ENCODE results near the gene ADGRD2.

The ADGRD2 gene

GRCh38 chr9:124479947-124480620, 29.8 kb downstream of the ADGRD2 start:
- DNase-seq: no peak

DNA sequence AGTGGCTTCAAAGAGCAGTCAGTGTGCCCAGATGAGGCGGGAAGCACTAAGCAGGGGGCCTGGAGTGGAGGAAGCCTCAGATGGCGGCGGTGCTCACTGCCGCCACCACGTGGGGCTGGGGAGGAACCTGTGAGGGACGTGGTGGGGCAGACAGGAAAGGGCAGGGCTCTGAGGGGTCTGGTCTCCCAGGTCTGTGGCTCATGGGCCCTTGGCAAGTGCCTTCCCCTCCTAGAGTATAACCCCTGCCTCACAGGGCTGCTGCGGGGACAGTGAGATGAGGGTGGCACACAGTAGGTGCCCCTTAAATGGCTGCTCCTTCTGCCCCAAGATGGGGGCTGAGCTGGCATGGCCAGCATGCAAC, 30.4 kb downstream of the ADGRD2 start:
- no peak for DNase-seq

- DNase-seq: no peak
Observed at GRCh38 chr9:124481115-124481514, 30.9 kb downstream of the ADGRD2 start.

DNA sequence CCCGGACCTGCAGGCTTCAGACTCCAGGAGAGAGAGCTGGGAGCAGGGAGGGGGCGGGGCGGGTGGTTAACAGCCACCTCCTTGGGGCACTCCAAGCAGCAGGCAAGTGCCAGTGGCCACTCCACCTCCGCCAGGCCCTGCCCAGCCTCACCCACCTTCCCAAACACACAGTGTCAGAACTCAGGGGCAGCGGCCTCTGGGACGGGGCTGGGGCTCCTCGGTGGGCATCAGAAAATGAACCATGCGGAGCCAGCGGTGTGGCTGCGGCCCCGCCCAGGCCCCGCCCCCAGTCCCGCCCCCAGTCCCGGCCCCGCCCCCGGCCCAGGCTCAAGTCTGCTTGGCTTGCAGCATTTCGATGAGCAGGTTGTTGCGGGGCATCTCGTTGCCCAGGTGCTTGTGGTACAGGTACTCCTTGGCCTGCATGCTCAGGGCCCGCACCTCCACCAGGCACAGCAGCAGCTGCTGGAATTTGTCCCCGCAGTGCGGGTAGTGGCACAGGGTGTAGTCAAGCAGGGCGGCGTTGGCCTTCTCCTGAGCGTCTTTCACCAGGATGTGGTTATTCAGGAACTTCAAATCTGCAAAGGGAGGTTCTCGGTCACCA, 32.3 kb downstream of the ADGRD2 start:
- no peak for DNase-seq

- no peak for DNase-seq
Observed at GRCh38 chr9:124483481-124483880, 33.2 kb downstream of the ADGRD2 start.

DNA sequence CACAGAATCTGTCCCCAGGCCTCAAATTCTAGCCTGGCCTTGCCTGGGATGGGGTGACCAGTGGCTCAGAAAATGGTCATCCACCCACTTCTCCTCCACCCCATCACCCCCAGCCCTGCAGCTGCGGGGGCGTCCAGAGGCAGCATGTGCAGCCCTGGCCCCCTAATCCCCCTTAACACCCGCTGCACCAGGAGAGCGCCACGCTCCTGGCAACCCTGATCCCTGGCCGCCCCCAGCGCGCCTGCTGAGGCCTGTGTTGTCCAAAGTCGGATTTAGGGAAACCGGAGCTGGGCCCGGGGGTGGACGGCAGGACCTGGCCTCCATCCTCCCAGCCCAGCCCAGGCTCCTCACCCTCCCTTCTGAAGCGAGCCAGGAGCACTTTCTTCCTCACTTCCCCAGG, 35.0 kb downstream of the ADGRD2 start:
- DNase-seq: no peak

DNA sequence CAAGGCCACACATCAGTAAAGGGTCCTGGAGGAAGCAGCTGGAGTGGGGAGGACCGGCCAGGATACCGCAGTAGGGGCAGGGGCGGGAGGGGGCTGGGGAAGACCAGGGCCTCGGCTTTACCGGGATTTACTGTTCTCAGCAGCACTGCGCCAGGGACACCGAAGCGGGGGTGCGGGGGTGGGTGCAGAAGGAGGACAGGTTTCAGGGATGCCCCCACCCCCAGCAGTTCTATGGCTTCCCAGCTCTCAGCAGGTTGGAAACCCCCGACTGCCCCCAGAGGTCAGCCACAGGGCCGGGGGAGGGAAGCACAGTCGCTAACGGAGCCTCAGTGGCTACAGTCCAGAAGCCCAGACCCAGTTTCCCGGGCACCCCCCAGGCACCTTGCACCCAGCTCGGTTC, 35.7 kb downstream of the ADGRD2 start:
- DNase-seq: no peak

DNA sequence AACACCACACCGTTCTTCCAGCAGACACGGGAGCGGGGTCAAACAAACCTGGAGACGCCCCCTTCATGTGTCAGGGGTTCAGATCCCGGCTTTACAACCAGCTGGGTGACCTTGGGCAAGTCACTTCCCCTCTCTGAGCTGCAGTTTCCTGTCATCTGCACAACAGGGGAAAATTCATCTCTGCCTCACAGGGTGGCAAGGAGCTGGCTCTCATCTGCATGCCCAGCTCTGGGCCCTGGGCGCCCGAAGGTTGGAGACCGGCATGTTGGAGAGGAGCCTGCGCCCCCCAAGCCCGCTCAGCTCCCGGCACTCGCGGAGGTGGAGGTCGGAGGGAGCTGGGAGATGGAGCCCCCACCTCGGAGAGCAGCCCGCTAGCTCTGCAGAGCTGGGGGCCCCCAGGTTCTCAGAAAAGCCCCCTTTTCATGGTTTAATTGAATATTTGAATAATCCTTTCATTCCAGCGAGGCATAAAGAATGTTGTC, 36.6 kb downstream of the ADGRD2 start:
- DNase-seq: no peak

- no peak for DNase-seq
Observed at GRCh38 chr9:124487260-124488182, 37.3 kb downstream of the ADGRD2 start.

DNA sequence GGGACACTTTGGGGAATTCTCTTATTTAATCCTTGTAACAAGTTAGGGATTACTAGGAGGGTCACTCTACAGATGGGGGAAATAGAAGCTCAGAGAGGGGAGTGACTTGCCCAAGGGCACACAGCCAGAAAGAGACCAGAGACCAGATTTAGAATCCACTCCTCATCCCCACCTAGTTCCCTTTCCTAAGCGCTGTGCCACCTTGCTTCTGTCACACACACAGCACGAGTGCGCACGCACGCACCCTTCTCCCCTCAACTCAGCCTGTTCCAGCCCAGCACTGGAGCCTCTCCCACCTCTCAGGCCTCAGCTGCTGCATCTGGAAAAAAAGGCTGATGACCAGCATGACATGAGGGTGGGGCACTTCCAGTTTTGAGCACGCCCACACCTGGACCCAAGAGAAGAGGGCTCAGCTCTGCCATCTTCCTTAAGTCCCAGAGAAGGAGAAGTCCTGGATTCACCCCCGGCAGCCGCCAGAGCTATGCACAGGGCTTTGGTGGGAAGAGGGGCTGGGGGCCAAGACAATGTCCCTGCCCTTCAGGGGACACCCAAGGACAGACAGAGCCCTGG, 38.5 kb downstream of the ADGRD2 start:
- DNase-seq: no peak

- DNase-seq: no peak
Observed at GRCh38 chr9:124489222-124489621, 39.0 kb downstream of the ADGRD2 start.

GRCh38 chr9:124490004-124490403, 39.8 kb downstream of the ADGRD2 start:
- DNase-seq: no peak

DNA sequence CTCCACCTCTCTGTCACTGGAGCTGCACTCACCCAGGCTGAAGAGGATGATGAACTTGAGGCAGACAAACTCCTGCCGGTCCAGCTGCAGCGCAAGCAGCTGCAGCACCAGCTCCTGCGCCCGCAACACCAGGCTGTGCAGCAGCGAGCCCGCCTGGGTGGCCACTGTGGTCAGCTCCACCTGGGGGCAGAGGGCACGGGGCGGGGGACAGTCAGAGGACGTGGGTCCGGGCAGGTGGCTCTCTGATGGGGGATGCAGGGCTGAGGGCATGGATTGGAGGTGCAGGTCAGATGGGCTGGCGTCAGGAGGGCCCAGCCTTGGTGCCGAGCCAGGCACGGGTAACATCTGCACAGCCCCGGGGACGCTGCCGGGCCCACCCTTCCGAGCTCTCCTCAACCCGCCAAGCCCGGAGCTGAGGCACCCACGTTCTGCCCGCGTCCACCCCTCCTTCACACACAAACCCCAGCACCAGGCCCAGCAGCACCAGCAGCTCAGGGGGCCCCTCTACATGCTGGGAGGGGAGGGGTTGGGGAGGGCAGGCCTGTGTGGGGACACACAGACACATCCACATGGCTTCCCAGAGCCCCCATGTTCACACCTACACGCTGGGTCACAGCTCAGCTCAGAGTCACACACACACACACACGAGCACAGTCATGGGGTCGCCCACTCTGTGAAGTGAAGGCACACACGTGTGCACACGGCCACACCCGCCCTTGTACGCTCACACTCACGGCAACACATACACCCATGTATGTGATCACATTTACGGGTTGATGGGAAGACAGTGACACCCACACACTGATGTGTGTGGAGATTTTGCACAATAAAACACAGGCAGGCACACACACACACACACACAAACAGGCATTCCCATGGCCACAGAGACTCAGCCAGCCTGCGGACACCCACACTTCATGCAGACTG, 41.1 kb downstream of the ADGRD2 start:
- DNase-seq: no peak

- DNase-seq: no peak
Observed at GRCh38 chr9:124492818-124493217, 42.6 kb downstream of the ADGRD2 start.

GRCh38 chr9:124493218-124493617, 43.0 kb downstream of the ADGRD2 start:
- DNase-seq: no peak

- no peak for DNase-seq
Observed at GRCh38 chr9:124493794-124494479, 43.7 kb downstream of the ADGRD2 start.

- DNase-seq: no peak
Observed at GRCh38 chr9:124495126-124496074, 45.1 kb downstream of the ADGRD2 start.

- DNase-seq: no peak
Observed at GRCh38 chr9:124496075-124496449, 45.8 kb downstream of the ADGRD2 start.

- DNase-seq: no peak
Observed at GRCh38 chr9:124496463-124496862, 46.2 kb downstream of the ADGRD2 start.

DNA sequence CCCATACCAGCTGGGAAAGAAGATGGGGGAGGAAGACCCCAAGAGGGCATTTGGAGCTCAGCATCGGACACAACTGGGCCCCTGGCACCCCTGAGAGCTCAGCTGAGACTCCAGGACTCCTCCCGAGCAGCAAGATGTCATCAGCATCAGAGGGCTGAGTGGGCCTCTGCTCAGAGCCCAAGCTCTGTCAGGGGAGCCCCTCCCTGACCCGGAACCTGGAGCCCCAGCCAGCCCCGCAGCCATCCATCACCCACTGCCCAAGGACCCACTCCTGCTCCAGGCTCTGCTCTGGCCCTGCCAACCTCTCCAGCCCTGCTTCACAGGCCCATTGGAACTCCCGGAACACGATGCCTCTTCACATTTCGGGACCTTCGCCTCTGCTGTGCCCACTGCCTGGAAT, 47.2 kb downstream of the ADGRD2 start:
- DNase-seq: no peak

GRCh38 chr9:124498040-124498439, 47.8 kb downstream of the ADGRD2 start:
- DNase-seq: no peak
